Lung (tissue), 12 donors: ENCODE data around the gene LRRFIP2. TPM values are rescaled to one million over a fixed set of nuclear protein-coding genes. Genes with fewer than 3 reads are reported as not detected.

Experiments used
- ATAC-seq: fragments of 200-7000 bp; cut with Tn5 transposase; one replicate; pipeline ENCODE4 v1.9.1; 2020; ENCODE audit warnings: moderate number of reproducible peaks; ENCODE audit not compliant: insufficient read depth, low FRiP score
- DNase-seq, 3 donors: peaks; one replicate each; pipeline ENCODE4 v3.0.0-alpha.2; 2013 to 2017
- H3K27ac ChIP-seq, 2 donors: one replicate each; pipeline ENCODE4 v1.5.1; 2013; ENCODE audit warnings: mild to moderate bottlenecking in 2 of 2, moderate library complexity in 2 of 2, control low read depth in 1 of 2, inconsistent platforms in 1 of 2, low read depth in 1 of 2, low read length in 1 of 2
- H3K27me3 ChIP-seq, 3 donors: one replicate each; pipeline ENCODE4 v1.5.1; 2013; ENCODE audit warnings: low read length in 2 of 3; ENCODE audit not compliant: control insufficient read depth in 3 of 3, insufficient read depth in 3 of 3
- H3K36me3 ChIP-seq, 4 donors: one replicate each; pipeline ENCODE4 v1.5.1; 2013; ENCODE audit warnings: low read length in 4 of 4, mild to moderate bottlenecking in 1 of 4, moderate library complexity in 1 of 4; ENCODE audit not compliant: control insufficient read depth in 4 of 4, insufficient read depth in 4 of 4
- H3K4me1 ChIP-seq, 5 donors: one replicate each; pipeline ENCODE4 v1.5.1; 2013; ENCODE audit warnings: low read length in 5 of 5, mild to moderate bottlenecking in 2 of 5, moderate library complexity in 1 of 5; ENCODE audit not compliant: control insufficient read depth in 5 of 5, insufficient read depth in 5 of 5
- H3K4me3 ChIP-seq: one replicate; pipeline ENCODE4 v1.5.1; 2013; ENCODE audit warnings: mild to moderate bottlenecking, control low read depth, moderate library complexity
- H3K9ac ChIP-seq, 2 donors: one replicate each; pipeline ENCODE4 v1.5.1; 2013; ENCODE audit warnings: low read length in 2 of 2, control low read depth in 1 of 2; ENCODE audit not compliant: insufficient read depth in 1 of 2
- H3K9me3 ChIP-seq, 4 donors: one replicate each; pipeline ENCODE4 v1.5.1; 2013; ENCODE audit warnings: low read length in 3 of 4, mild to moderate bottlenecking in 1 of 4, moderate library complexity in 1 of 4; ENCODE audit not compliant: control insufficient read depth in 4 of 4, insufficient read depth in 3 of 4
- WGBS, 2 donors: extraction: QIAGEN DNeasy Blood & Tissue Kit; methylation state at CpG; one replicate each; pipeline ENCODE4 v1.1.7; 2013; 5-methylcytosine and 5-hydroxymethylcytosine counted together
- polyA plus RNA-seq, 2 donors: library from polyadenylated mRNA; stranded (reverse); fragments of 200-250 nt; gene quantifications; one replicate each; pipeline ENCODE4 v1.2.1, GENCODE V29; 2013
- total RNA-seq, 2 donors: library from RNA; depleted of rRNA in 1 of 2; stranded (reverse); fragments of >200 nt in 1 of 2; gene quantifications; one replicate each; pipeline ENCODE4 v1.2.1, GENCODE V29; 2014 to 2021
- TF ChIP-seq, protein P1 (sequence below): IDR thresholded peaks from 2 replicates; pipeline ENCODE4 v1.5.1; 2012; ENCODE audit warnings: mild to moderate bottlenecking; ENCODE audit errors: control extremely low read depth, extremely low read depth
- donor health status: control.
- donor health status: control.
- donor health status: Bipolar disorder and iron deficiency.
- donor health status: healthy.
- donor health status: DM: yes; HTN: yes; CAD: no.

The LRRFIP2 gene
- total and polyA plus RNA-seq, 4 donors: 24.8 to 106 (median 44.6) TPM

DNA sequence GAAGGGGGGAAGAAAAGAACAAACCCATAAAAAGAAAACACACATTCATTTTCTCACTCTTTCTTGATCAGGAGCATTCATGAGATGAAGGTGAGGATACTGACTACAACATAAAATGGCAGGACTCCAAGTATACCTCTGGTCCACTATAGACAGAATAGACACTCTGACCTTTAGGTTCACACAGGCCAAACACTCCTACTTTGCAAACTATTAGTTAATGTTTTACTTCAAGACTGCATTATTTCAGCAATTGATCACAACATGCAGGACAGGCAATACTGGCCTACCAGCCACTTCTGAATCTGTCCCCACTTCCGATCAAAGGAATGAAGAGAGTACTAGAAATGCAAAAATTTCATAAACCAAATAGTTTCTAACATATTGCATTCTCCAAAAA lies 47.0 kb downstream of the LRRFIP2 start:
- no peaks in the 10 kb centered on the region for H3K27me3 ChIP-seq
- no peaks in the 10 kb centered on the region for H3K9me3 ChIP-seq
- peaks cover 0 to 25% (median 3%) of the 10 kb centered on the region in 5 donors for H3K4me1 ChIP-seq
- ATAC-seq: no peak
- no peak for DNase-seq
- H3K27ac ChIP-seq: no peak overlapping the region
- WGBS, 2 donors: 91 to 94% methylated on average over 1 of the region's 1 CpG
- no peak overlapping the region for H3K9ac ChIP-seq
- peaks cover 0 to 2% (median 0%) of the 10 kb centered on the region in 4 donors for H3K36me3 ChIP-seq
- TF ChIP-seq, protein P1, sequence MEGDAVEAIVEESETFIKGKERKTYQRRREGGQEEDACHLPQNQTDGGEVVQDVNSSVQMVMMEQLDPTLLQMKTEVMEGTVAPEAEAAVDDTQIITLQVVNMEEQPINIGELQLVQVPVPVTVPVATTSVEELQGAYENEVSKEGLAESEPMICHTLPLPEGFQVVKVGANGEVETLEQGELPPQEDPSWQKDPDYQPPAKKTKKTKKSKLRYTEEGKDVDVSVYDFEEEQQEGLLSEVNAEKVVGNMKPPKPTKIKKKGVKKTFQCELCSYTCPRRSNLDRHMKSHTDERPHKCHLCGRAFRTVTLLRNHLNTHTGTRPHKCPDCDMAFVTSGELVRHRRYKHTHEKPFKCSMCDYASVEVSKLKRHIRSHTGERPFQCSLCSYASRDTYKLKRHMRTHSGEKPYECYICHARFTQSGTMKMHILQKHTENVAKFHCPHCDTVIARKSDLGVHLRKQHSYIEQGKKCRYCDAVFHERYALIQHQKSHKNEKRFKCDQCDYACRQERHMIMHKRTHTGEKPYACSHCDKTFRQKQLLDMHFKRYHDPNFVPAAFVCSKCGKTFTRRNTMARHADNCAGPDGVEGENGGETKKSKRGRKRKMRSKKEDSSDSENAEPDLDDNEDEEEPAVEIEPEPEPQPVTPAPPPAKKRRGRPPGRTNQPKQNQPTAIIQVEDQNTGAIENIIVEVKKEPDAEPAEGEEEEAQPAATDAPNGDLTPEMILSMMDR: no peak
- H3K4me3 ChIP-seq: no peak overlapping the region

GRCh38 chr3:37126856-37127255 lies 47.5 kb downstream of the LRRFIP2 start:
- no peaks in the 10 kb centered on the region for H3K27me3 ChIP-seq
- no peak overlapping the region for H3K9ac ChIP-seq
- H3K27ac ChIP-seq: no peak overlapping the region
- no peaks in the 10 kb centered on the region for H3K9me3 ChIP-seq
- ATAC-seq: no peak
- peaks cover 0 to 24% (median 3%) of the 10 kb centered on the region in 5 donors for H3K4me1 ChIP-seq
- DNase-seq: no peak
- no peak overlapping the region for H3K4me3 ChIP-seq
- peaks cover 0 to 2% (median 0%) of the 10 kb centered on the region in 4 donors for H3K36me3 ChIP-seq
- TF ChIP-seq, protein P1: no peak

DNA sequence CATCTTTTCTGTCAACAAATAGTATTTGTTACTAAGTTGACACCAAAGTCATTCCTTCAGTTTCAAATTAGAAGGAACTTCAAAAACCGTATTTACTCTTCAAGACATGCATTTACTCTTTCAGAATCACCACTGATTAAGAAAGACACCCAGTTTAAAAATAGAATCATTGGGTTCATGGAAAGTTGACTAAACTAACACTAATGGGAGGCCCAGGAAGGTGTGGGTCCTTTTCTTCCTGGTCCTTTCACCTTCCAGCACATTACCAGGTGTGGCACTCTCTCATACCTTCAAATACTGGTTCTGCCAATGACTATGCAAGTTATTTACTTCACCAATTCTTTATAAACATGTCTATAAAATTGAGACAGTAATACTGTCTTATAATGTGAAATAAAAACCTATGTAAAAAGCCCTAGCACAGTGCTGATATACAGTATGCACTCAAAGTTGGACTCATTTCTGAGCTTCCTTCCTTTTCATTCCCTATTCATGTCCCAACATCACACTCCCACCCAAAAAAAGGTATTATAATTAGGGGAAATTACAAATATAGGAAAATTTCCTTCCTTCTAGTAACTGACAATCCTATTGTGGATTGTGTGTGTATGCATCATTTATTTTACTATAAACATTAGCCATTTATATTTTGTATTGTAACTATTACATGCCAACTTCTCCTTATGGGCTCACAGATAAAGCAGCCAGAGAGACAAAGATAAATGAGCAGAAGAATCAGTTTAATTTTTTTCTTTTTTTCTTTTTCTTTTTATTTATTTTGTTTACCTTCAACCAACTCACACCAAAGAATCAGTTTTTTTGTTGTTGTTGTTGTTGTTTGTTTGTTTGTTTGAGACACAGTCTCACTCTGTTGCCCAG lies 48.9 kb downstream of the LRRFIP2 start:
- Histone ChIP-seq H3K9ac (no peak overlapping the region), H3K27ac (peak overlapping the region in 1 of 2 donors; percentile 21)
- TF ChIP-seq, protein P1: no peak

More for the DNA sequence above, 48.9 kb downstream of the LRRFIP2 start:
- Histone ChIP-seq H3K36me3 (peaks cover 0 to 2% (median 1%) of the 10 kb centered on the region in 4 donors), H3K27me3 (no peaks in the 10 kb centered on the region), H3K9me3 (no peaks in the 10 kb centered on the region), H3K4me1 (peaks cover 0 to 13% (median 0%) of the 10 kb centered on the region in 5 donors), H3K4me3 (no peak overlapping the region)
- WGBS, 2 donors: 42 to 46% methylated on average over 1 of the region's 1 CpG
- DNase-seq (no peak), ATAC-seq (no peak)
